ENCODE measurements around the gene ZCWPW1.

The ZCWPW1 gene

DNA sequence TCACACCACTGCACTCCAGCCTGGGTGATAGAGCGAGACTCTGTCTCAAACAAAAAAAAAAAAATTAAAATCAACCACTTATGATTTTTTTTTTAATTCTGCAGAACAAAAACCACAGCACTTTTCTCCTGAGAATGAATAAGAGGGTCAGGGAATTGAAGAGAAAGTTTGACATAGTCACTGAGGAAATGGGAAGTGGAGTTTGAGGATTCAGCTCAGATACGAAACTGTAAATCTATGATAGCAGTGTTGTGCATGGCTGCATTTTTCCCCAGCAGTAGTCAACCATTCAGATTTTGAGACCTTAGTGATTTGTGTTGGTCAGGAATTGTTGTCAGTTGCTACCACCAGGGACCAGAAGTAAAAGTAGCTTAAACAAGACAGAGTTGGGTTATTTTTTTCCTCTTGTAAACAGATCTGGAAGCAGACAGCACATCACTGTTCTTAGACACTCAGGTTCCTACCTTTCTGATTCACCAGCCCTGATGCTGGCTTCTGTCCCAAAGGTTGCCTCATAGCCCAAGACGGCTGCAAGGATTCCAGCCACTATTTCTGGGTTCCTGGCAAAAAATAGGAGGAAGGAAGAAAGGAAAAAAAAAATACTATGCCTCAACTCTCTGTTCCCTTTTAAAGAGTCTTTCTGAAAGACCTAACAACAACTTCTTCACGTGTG lies 35.1 kb downstream of the ZCWPW1 start:
- Histone ChIP-seq H3K27ac (ENCODE audit: poor library complexity, severe bottlenecking) (no peak overlapping the region), H3K4me3 (ENCODE audit: severe bottlenecking) (no peak overlapping the region), H3K36me3 (ENCODE audit: low read depth) (no peaks in the 10 kb centered on the region), H3K4me1 (ENCODE audit: insufficient read depth, poor library complexity, severe bottlenecking) (no peaks in the 10 kb centered on the region), H3K9me3 (ENCODE audit: severe bottlenecking) (no peaks in the 10 kb centered on the region), H3K27me3 (ENCODE audit: insufficient read depth, poor library complexity, severe bottlenecking) (no peaks in the 10 kb centered on the region)
- TF ChIP-seq, protein P1, sequence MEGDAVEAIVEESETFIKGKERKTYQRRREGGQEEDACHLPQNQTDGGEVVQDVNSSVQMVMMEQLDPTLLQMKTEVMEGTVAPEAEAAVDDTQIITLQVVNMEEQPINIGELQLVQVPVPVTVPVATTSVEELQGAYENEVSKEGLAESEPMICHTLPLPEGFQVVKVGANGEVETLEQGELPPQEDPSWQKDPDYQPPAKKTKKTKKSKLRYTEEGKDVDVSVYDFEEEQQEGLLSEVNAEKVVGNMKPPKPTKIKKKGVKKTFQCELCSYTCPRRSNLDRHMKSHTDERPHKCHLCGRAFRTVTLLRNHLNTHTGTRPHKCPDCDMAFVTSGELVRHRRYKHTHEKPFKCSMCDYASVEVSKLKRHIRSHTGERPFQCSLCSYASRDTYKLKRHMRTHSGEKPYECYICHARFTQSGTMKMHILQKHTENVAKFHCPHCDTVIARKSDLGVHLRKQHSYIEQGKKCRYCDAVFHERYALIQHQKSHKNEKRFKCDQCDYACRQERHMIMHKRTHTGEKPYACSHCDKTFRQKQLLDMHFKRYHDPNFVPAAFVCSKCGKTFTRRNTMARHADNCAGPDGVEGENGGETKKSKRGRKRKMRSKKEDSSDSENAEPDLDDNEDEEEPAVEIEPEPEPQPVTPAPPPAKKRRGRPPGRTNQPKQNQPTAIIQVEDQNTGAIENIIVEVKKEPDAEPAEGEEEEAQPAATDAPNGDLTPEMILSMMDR (IDR thresholded peaks at IDR 0.05; ENCODE audit: poor library complexity, severe bottlenecking), result no peak
- ATAC-seq (ENCODE audit: low read depth) (no peak), DNase-seq (ENCODE audit: low spot score) (no peak)

DNA sequence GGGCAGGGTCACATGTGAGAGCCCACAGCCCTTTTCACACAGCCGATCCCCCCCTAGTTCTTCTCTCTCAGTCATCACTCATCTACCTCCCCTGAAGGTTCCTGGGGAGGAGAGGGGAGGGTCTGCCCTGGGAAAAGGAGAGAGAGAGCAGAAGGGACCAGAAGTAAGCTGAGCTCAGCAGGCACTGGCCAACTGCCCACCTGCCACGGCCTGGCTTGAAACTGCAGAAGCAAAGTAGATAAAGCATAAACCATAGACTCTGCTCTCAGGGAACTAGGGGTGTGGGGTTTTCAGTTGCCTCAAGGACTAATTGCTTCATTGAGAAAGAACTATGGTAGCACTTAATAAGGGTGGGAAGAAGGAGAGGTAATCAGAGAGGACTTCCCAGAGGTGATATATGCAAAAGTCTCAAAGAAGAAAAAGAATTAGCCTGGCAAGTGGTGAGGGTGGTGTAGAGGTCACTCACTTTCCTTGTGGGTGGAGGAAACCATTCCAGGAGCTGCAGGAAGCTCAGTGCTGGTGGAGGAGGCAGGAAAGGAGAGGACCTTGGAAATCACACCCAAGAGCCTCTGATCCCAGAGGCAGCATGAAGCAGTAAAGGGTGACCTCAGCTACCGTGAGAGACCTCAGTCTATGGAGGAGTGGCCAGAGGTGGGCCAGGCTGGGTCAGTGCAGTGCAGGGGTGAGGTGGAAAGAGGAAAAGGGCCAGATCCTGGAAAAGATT lies 38.1 kb downstream of the ZCWPW1 start:
- no peak for DNase-seq (ENCODE audit: low spot score)
- Histone ChIP-seq H3K27ac (ENCODE audit: poor library complexity, severe bottlenecking) (no peak overlapping the region), H3K9me3 (ENCODE audit: severe bottlenecking) (no peaks in the 10 kb centered on the region), H3K36me3 (ENCODE audit: low read depth) (no peaks in the 10 kb centered on the region), H3K4me3 (ENCODE audit: severe bottlenecking) (no peak overlapping the region), H3K27me3 (ENCODE audit: insufficient read depth, poor library complexity, severe bottlenecking) (no peaks in the 10 kb centered on the region), H3K4me1 (ENCODE audit: insufficient read depth, poor library complexity, severe bottlenecking) (no peaks in the 10 kb centered on the region)
- TF ChIP-seq, protein P1 (IDR thresholded peaks at IDR 0.05; ENCODE audit: poor library complexity, severe bottlenecking), result no peak
- ATAC-seq (ENCODE audit: low read depth), result no peak

DNA sequence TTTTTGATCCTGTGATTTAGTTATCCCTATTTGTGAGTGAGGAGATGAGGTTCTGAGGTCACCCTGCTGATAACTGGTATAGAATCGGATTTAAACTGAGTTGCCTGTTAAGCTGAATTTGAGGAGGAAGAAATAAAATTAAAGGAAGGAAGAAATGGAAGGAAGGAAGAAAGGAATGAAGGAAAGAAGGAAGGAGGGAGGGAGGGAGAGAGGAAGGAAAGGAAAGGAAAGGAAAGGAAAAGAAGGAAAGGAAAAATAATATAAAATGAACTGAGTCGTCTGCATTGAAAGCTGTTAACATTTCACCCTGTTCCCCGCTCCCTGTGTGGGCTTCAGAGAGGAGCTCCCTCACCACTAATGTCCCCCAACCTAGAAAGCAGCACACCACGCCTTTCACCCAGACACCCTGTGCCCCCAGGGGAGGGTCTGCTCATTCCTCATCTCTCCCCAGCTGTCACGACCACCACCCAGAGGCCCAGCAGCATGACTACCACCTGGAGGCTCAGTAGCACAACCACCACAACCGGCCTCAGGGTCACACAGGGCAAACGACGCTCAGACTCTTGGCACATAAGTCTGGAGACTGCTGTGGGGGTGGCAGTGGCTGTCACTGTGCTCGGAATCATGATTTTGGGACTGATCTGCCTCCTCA lies 38.9 kb downstream of the ZCWPW1 start:
- Histone ChIP-seq H3K9me3 (ENCODE audit: severe bottlenecking) (no peaks in the 10 kb centered on the region), H3K36me3 (ENCODE audit: low read depth) (no peaks in the 10 kb centered on the region), H3K4me1 (ENCODE audit: insufficient read depth, poor library complexity, severe bottlenecking) (no peaks in the 10 kb centered on the region), H3K4me3 (ENCODE audit: severe bottlenecking) (no peak overlapping the region), H3K27ac (ENCODE audit: poor library complexity, severe bottlenecking) (no peak overlapping the region), H3K27me3 (ENCODE audit: insufficient read depth, poor library complexity, severe bottlenecking) (no peaks in the 10 kb centered on the region)
- ATAC-seq (ENCODE audit: low read depth) (no peak), DNase-seq (ENCODE audit: low spot score) (no peak)
- TF ChIP-seq, protein P1 (IDR thresholded peaks at IDR 0.05; ENCODE audit: poor library complexity, severe bottlenecking), result no peak

DNA sequence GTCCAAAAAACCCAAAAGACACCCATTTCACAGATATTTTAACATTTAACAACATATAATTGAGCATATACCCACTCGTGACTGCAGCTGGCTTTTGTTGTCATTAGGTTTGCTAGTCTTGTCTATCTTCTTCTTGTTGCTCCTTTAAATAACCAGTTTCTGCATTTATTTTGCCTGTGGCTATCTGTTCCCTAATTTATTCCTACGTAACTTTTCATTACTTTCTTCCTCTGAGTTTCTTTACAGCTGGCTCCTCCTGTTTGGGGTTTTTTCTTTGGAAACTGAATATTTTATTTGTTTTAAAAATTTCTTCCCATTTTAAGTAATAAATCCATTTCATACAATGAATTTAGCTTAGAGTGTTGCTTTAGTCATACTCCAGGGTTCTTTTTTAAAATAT lies 40.8 kb downstream of the ZCWPW1 start:
- Histone ChIP-seq H3K9me3 (ENCODE audit: severe bottlenecking) (no peaks in the 10 kb centered on the region), H3K36me3 (ENCODE audit: low read depth) (no peaks in the 10 kb centered on the region), H3K27ac (ENCODE audit: poor library complexity, severe bottlenecking) (no peak overlapping the region), H3K4me1 (ENCODE audit: insufficient read depth, poor library complexity, severe bottlenecking) (no peaks in the 10 kb centered on the region), H3K27me3 (ENCODE audit: insufficient read depth, poor library complexity, severe bottlenecking) (no peaks in the 10 kb centered on the region), H3K4me3 (ENCODE audit: severe bottlenecking) (no peak overlapping the region)
- no peak for DNase-seq (ENCODE audit: low spot score)
- ATAC-seq (ENCODE audit: low read depth), result no peak
- TF ChIP-seq, protein P1 (IDR thresholded peaks at IDR 0.05; ENCODE audit: poor library complexity, severe bottlenecking), result no peak

Measured in RWPE2 (cell line).